Mucosa of rectum (tissue), 2 donors: ENCODE data around the gene PYGM.

Source experiments
- H3K27ac ChIP-seq, 2 donors: one replicate each; pipeline ENCODE4 v1.7.0; 2013; ENCODE audit warnings: inconsistent platforms in 2 of 2, low read depth in 2 of 2, low read length in 2 of 2
- H3K27me3 ChIP-seq, 2 donors: one replicate each; pipeline ENCODE4 v1.7.0; 2013; ENCODE audit warnings: low read length in 2 of 2; ENCODE audit not compliant: control insufficient read depth in 2 of 2, insufficient read depth in 2 of 2
- H3K36me3 ChIP-seq, 2 donors: one replicate each; pipeline ENCODE4 v1.7.0; 2013; ENCODE audit warnings: low read length in 2 of 2; ENCODE audit not compliant: control insufficient read depth in 2 of 2, insufficient read depth in 2 of 2
- H3K4me1 ChIP-seq, 2 donors: one replicate each; pipeline ENCODE4 v1.7.0; 2013; ENCODE audit warnings: low read length in 2 of 2, mild to moderate bottlenecking in 1 of 2; ENCODE audit not compliant: control insufficient read depth in 2 of 2, insufficient read depth in 2 of 2
- H3K4me3 ChIP-seq, 2 donors: one replicate each; pipeline ENCODE4 v1.7.0; 2013; ENCODE audit warnings: low read length in 2 of 2
- H3K9ac ChIP-seq, 2 donors: one replicate each; pipeline ENCODE4 v1.7.0; 2013; ENCODE audit warnings: low read length in 2 of 2, low read depth in 1 of 2, mild to moderate bottlenecking in 1 of 2
- H3K9me3 ChIP-seq, 2 donors: one replicate each; pipeline ENCODE4 v1.7.0; 2013; ENCODE audit warnings: low read length in 2 of 2; ENCODE audit not compliant: control insufficient read depth in 2 of 2
- donor health status: healthy.
- donor health status: Normal muscosa, but diverticular disease.

PYGM gene

DNA sequence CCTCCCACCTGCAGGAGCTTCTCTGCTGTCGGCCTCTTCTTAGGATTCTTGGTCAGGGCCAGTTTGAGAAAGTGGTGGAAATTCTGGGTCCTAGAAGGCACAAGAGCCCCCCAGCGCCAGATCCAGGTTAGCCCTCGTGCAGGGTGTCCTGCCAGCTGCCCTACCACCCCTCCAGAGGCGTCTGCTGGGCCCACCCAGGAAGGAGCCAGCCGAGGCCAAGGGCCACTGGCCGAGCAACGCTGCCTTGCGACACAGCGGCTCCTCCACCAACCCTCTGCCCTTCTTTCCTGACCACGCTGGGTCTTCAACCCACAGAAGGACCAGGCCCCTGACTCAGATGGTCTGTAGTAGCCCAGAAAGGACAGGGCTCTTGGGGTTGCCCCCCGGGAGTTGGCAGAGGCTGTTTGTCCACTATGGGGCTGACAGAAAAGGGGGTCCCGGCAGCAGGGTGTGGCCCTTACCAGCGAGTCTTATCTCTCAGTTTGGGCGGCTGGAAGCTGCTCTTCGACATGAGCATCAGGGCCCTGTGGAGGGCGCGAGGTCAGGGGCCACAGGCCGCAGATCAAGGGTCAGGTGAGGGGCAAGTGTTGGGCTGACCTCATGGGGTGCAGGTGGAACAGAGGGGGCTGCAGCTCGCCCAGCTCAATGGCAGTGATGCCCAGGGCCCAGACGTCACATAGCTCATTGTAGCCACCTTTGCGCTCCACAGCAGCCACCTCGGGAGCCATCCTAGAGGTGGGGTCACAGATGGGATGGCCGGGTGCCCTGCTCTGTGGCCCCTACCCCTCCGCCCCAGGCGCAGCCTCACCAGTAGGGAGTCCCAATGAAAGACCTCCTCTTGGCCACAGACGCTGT, 40.8 kb upstream of the PYGM start:
- Histone ChIP-seq H3K36me3 (peaks cover 4 to 11% of the 10 kb centered on the region in 2 donors), H3K27me3 (no peaks in the 10 kb centered on the region)

GRCh38 chr11:64799623-64800302, 40.0 kb upstream of the PYGM start:
- H3K4me3 ChIP-seq = no peak overlapping the region
- H3K4me1 ChIP-seq = peaks cover 15 to 18% of the 10 kb centered on the region in 2 donors
- H3K9ac ChIP-seq = no peak overlapping the region
- H3K36me3 ChIP-seq = peaks cover 0 to 4% of the 10 kb centered on the region in 2 donors
- no peaks in the 10 kb centered on the region for H3K27me3 ChIP-seq
- H3K9me3 ChIP-seq = no peaks in the 10 kb centered on the region
- H3K27ac ChIP-seq = no peak overlapping the region

More for the DNA sequence above, 40.8 kb upstream of the PYGM start:
- peaks cover 15 to 18% of the 10 kb centered on the region in 2 donors for H3K4me1 ChIP-seq
- no peak overlapping the region for H3K27ac ChIP-seq
- no peaks in the 10 kb centered on the region for H3K9me3 ChIP-seq
- H3K4me3 ChIP-seq = no peak overlapping the region
- H3K9ac ChIP-seq = no peak overlapping the region

DNA sequence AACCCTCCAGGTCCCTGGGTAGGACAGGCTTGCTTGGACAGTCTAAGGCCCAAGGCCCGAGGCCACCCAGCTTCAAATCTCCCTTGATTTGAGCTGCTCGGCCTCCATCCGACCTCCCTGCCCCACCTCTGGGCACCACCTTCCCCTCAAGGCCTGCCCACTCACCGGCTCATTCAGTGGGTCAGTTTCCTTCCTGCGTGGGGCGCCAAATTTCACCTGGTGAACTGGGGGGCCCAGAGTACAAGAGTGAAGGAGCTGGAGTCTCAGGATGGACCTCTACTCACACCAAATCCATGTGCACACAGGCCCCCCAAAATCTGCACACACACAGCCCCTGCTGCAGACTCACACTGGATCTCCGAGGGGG, 39.5 kb upstream of the PYGM start:
- H3K4me1 ChIP-seq = peaks cover 14 to 17% of the 10 kb centered on the region in 2 donors
- H3K9me3 ChIP-seq = no peaks in the 10 kb centered on the region
- peak overlapping the region in 1 of 2 donors; percentile 6 for H3K9ac ChIP-seq
- H3K36me3 ChIP-seq = peaks cover 0 to 3% of the 10 kb centered on the region in 2 donors
- H3K27me3 ChIP-seq = no peaks in the 10 kb centered on the region
- no peak overlapping the region for H3K4me3 ChIP-seq
- H3K27ac ChIP-seq = no peak overlapping the region

DNA sequence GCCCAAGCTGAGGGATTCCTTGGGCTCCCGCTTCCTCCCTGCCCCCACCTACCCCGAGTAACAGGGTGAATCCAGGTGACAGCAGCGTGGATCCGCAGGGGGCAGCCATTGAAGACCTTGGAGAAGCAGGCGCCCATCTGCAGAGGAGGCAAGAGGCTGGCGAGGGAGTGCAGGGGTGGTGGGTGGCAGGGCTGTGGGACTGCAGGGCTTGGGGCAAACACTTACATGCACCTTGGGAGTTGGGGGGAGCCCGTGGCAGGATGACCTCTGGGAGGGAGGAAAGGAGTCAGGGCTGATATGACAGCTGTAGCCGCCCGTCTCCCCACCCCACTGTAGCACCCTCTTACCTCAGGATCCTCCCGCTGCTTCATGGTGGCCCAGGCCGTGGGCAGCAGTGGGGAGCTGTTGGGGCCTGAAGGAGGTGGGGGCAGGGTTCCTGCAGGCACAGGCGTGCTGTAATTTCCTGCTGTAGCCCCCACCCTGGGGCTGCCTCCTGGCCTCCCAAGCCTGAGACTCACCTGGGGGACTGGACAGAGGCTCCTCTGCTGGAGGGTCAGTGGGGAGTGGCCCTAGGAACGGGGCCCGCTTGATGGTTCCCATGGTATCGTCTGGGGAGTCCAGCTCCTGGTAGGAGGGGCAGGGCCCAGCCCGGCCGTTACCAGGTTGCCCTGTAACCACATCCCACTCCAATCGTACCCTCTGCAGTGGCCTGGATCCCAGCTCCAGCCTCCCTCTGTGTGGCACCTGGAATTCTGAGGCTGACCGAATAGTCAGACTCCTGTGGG, 37.2 kb upstream of the PYGM start:
- H3K36me3 ChIP-seq = peaks cover 0 to 3% of the 10 kb centered on the region in 2 donors
- H3K9ac ChIP-seq = no peak overlapping the region
- peaks cover 0 to 2% of the 10 kb centered on the region in 2 donors for H3K4me1 ChIP-seq
- H3K4me3 ChIP-seq = no peak overlapping the region
- H3K9me3 ChIP-seq = no peaks in the 10 kb centered on the region
- H3K27ac ChIP-seq = no peak overlapping the region
- no peaks in the 10 kb centered on the region for H3K27me3 ChIP-seq

GRCh38 chr11:64796047-64796756, 36.4 kb upstream of the PYGM start:
- Histone ChIP-seq H3K9me3 (no peaks in the 10 kb centered on the region), H3K36me3 (peaks cover 0 to 3% of the 10 kb centered on the region in 2 donors), H3K27me3 (no peaks in the 10 kb centered on the region), H3K4me1 (no peaks in the 10 kb centered on the region), H3K9ac (no peak overlapping the region), H3K4me3 (no peak overlapping the region), H3K27ac (no peak overlapping the region)

DNA sequence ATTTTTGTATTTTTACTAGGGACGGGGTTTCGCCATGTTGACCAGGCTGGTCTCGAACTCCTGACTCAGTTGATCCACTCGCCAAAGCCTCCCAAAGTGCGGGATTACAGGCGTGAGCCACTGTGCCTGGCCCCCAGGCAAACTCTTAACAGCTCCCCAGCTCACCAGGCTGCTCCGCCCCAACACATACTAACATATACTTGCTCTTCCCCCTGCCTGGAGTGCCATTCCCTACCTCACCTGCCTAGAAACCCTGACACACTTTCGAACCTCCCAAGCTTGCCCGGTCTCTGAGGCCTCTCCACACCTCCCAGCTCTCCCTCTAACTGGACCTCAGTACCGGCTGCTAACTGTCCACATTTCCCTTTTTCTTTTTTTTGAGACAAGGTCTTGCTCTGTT, 34.8 kb upstream of the PYGM start:
- H3K4me1 ChIP-seq = no peaks in the 10 kb centered on the region
- no peaks in the 10 kb centered on the region for H3K9me3 ChIP-seq
- H3K27ac ChIP-seq = no peak overlapping the region
- no peaks in the 10 kb centered on the region for H3K27me3 ChIP-seq
- H3K36me3 ChIP-seq = peaks cover 0 to 9% of the 10 kb centered on the region in 2 donors
- H3K9ac ChIP-seq = no peak overlapping the region
- no peak overlapping the region for H3K4me3 ChIP-seq

- Histone ChIP-seq H3K4me1 (no peaks in the 10 kb centered on the region), H3K9me3 (no peaks in the 10 kb centered on the region), H3K4me3 (no peak overlapping the region), H3K27ac (no peak overlapping the region), H3K36me3 (peaks cover 0 to 9% of the 10 kb centered on the region in 2 donors), H3K9ac (no peak overlapping the region), H3K27me3 (no peaks in the 10 kb centered on the region)
Measured at GRCh38 chr11:64793271-64794160, 33.7 kb upstream of the PYGM start.

DNA sequence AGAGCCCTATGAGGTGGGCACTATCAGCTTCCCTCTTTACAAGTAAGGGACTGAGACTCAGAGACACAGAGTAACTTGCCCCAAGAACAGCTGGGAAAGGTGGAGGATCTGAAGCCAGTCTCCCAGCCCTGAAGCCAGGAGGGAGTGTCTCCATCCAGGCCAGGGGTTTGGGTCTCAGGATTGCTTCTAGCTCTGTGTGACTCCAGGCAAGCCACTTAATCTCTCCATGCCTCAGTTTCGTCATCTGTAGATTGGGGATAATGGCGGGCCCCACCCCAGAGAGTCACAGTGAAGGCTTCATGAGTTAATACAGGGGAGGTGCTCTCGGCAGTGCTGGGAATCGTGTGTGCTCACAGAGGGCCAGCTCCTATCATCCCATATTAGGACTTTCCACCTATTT, 32.7 kb upstream of the PYGM start:
- Histone ChIP-seq H3K27ac (no peak overlapping the region), H3K9ac (no peak overlapping the region), H3K36me3 (peaks cover 0 to 12% of the 10 kb centered on the region in 2 donors), H3K4me3 (no peak overlapping the region), H3K9me3 (no peaks in the 10 kb centered on the region), H3K4me1 (peaks cover 4 to 5% of the 10 kb centered on the region in 2 donors), H3K27me3 (no peaks in the 10 kb centered on the region)

DNA sequence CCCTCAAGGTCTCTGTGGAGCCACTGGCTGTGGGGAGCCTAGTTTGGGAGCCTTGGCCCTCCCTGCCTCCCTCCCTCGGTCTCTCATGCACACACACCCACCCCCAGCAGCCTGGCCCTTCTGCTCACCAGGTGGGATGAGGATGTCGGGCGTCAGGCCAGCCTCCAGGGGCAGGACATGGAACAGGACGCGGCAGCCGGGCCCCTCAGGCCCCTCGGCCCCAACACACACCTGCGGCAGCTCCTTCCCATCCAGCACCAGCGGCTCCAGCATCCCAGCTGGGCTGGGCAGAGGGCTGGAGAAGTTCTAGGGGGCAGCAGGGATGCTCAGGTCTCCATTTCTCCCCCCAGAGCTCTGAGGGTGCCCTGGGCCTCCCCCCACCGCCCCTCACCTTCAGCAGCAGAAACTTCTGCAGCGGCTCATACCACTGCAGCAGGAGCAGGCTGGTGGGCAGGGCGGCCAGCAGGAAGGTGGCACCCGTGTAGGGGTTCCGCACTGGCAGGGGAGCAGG, 32.1 kb upstream of the PYGM start:
- Histone ChIP-seq H3K27me3 (no peaks in the 10 kb centered on the region), H3K4me1 (peaks cover 5 to 7% of the 10 kb centered on the region in 2 donors), H3K36me3 (peaks cover 0 to 9% of the 10 kb centered on the region in 2 donors)

More for the DNA sequence above, 32.1 kb upstream of the PYGM start:
- Histone ChIP-seq H3K27ac (no peak overlapping the region), H3K9ac (no peak overlapping the region), H3K9me3 (no peaks in the 10 kb centered on the region), H3K4me3 (no peak overlapping the region)
